ENCODE results near the gene NALF2.

DNA sequence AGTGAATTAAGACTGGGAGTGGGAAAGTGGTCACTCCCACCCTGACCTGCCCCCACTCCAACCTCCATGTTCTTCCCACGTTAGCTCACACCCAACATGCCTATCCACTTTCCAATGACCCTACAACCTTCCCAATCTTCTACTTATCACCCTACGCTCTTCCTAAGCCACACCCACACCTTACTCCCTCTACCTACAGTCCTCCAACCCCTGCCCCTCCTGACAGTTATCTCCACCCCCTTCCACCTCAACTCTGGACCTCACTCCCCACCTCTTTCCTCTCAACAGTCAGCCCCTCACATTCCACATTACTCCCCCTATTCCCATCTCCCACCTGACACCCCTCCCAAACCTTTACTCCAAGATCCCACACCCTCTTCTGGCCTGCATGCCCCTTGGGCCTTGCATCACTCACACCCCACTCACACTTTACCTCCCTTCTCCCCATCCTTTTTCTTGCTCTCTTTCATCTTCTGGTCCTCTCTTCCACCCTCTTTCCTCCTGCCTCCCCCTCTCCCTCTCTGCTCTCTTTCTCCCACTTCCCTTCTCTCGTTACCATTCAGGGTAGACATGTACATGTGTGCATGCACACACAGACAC lies 6.9 kb downstream of the NALF2 start:
- TF ChIP-seq EZH2phosphoT487 (IDR thresholded peaks at IDR 0.05; ENCODE audit: insufficient read depth, low read depth) (no peak), EZH2 (IDR thresholded peaks at IDR 0.05; ENCODE audit: insufficient read depth, poor library complexity, severe bottlenecking) (no peak)

Measured in GM23248 (cell line).